Erythroblast (primary cell): ENCODE data around the gene TXNDC12.

Source experiments
- GATA1 ChIP-seq: IDR thresholded peaks from 2 replicates; pipeline ENCODE4 v1.6.1; 2011; ENCODE audit warnings: low read depth, mild to moderate bottlenecking, control low read depth, low read length, moderate library complexity
- POLR2A ChIP-seq: IDR thresholded peaks from 2 replicates; pipeline ENCODE4 v1.6.1; 2011; ENCODE audit warnings: mild to moderate bottlenecking, low read length

GRCh38 chr1:52055866-52056162 lies 823 bp upstream of the TXNDC12 start:
- TF ChIP-seq POLR2A (no peak), GATA1 (no peak)
